Lung (tissue), 12 donors: ENCODE data around the gene PPIL3. TPM values are rescaled to one million over a fixed set of nuclear protein-coding genes. Genes with fewer than 3 reads are reported as not detected.

Experiments used
- ATAC-seq: fragments of 200-7000 bp; cut with Tn5 transposase; one replicate; pipeline ENCODE4 v1.9.1; 2020; ENCODE audit warnings: moderate number of reproducible peaks; ENCODE audit not compliant: insufficient read depth, low FRiP score
- DNase-seq, 3 donors: peaks; one replicate each; pipeline ENCODE4 v3.0.0-alpha.2; 2013 to 2017
- H3K27ac ChIP-seq, 2 donors: one replicate each; pipeline ENCODE4 v1.5.1; 2013; ENCODE audit warnings: mild to moderate bottlenecking in 2 of 2, moderate library complexity in 2 of 2, control low read depth in 1 of 2, inconsistent platforms in 1 of 2, low read depth in 1 of 2, low read length in 1 of 2
- H3K27me3 ChIP-seq, 3 donors: one replicate each; pipeline ENCODE4 v1.5.1; 2013; ENCODE audit warnings: low read length in 2 of 3; ENCODE audit not compliant: control insufficient read depth in 3 of 3, insufficient read depth in 3 of 3
- H3K36me3 ChIP-seq, 4 donors: one replicate each; pipeline ENCODE4 v1.5.1; 2013; ENCODE audit warnings: low read length in 4 of 4, mild to moderate bottlenecking in 1 of 4, moderate library complexity in 1 of 4; ENCODE audit not compliant: control insufficient read depth in 4 of 4, insufficient read depth in 4 of 4
- H3K4me1 ChIP-seq, 5 donors: one replicate each; pipeline ENCODE4 v1.5.1; 2013; ENCODE audit warnings: low read length in 5 of 5, mild to moderate bottlenecking in 2 of 5, moderate library complexity in 1 of 5; ENCODE audit not compliant: control insufficient read depth in 5 of 5, insufficient read depth in 5 of 5
- H3K4me3 ChIP-seq: one replicate; pipeline ENCODE4 v1.5.1; 2013; ENCODE audit warnings: mild to moderate bottlenecking, control low read depth, moderate library complexity
- H3K9ac ChIP-seq, 2 donors: one replicate each; pipeline ENCODE4 v1.5.1; 2013; ENCODE audit warnings: low read length in 2 of 2, control low read depth in 1 of 2; ENCODE audit not compliant: insufficient read depth in 1 of 2
- H3K9me3 ChIP-seq, 4 donors: one replicate each; pipeline ENCODE4 v1.5.1; 2013; ENCODE audit warnings: low read length in 3 of 4, mild to moderate bottlenecking in 1 of 4, moderate library complexity in 1 of 4; ENCODE audit not compliant: control insufficient read depth in 4 of 4, insufficient read depth in 3 of 4
- WGBS, 2 donors: extraction: QIAGEN DNeasy Blood & Tissue Kit; methylation state at CpG; one replicate each; pipeline ENCODE4 v1.1.7; 2013; 5-methylcytosine and 5-hydroxymethylcytosine counted together
- polyA plus RNA-seq, 2 donors: library from polyadenylated mRNA; stranded (reverse); fragments of 200-250 nt; gene quantifications; one replicate each; pipeline ENCODE4 v1.2.1, GENCODE V29; 2013
- total RNA-seq, 2 donors: library from RNA; depleted of rRNA in 1 of 2; stranded (reverse); fragments of >200 nt in 1 of 2; gene quantifications; one replicate each; pipeline ENCODE4 v1.2.1, GENCODE V29; 2014 to 2021
- TF ChIP-seq, protein P1 (sequence below): IDR thresholded peaks from 2 replicates; pipeline ENCODE4 v1.5.1; 2012; ENCODE audit warnings: mild to moderate bottlenecking; ENCODE audit errors: control extremely low read depth, extremely low read depth
- donor health status: control.
- donor health status: control.
- donor health status: Bipolar disorder and iron deficiency.
- donor health status: healthy.
- donor health status: DM: yes; HTN: yes; CAD: no.

PPIL3 gene
- total and polyA plus RNA-seq, 4 donors = 8.6 to 81.1 (median 26.0) TPM

DNA sequence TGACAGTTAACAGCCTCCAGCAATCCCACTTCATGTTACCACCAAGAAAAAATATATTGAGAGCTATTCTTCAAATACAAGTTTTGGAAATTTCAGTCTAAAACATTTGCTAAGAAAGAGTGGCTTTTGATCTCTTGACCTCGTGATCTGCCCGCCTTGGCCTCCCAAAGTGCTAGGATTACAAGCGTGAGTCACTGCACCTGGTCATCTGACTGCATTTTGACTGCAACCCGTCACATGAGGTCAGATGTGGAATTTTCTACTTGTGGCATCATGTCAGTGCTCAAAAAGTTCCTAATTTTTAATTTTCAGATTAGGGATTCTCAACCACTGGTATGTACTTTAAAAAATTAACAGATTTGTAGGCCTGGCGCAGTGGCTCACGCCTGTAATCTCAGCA lies 15.3 kb downstream of the PPIL3 start:
- TF ChIP-seq, protein P1, sequence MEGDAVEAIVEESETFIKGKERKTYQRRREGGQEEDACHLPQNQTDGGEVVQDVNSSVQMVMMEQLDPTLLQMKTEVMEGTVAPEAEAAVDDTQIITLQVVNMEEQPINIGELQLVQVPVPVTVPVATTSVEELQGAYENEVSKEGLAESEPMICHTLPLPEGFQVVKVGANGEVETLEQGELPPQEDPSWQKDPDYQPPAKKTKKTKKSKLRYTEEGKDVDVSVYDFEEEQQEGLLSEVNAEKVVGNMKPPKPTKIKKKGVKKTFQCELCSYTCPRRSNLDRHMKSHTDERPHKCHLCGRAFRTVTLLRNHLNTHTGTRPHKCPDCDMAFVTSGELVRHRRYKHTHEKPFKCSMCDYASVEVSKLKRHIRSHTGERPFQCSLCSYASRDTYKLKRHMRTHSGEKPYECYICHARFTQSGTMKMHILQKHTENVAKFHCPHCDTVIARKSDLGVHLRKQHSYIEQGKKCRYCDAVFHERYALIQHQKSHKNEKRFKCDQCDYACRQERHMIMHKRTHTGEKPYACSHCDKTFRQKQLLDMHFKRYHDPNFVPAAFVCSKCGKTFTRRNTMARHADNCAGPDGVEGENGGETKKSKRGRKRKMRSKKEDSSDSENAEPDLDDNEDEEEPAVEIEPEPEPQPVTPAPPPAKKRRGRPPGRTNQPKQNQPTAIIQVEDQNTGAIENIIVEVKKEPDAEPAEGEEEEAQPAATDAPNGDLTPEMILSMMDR = no peak
- DNase-seq (no peak), ATAC-seq (no peak)
- H3K9me3 ChIP-seq = no peaks in the 10 kb centered on the region
- H3K4me3 ChIP-seq = no peak overlapping the region
- H3K4me1 ChIP-seq = peaks cover 0 to 7% (median 0%) of the 10 kb centered on the region in 5 donors
- WGBS, 2 donors = 97 to 98% methylated on average over 6 of the region's 6 CpGs
- H3K27ac ChIP-seq = no peak overlapping the region
- no peaks in the 10 kb centered on the region for H3K27me3 ChIP-seq
- H3K36me3 ChIP-seq = peaks cover 10 to 32% (median 22%) of the 10 kb centered on the region in 4 donors
- H3K9ac ChIP-seq = no peak overlapping the region

DNA sequence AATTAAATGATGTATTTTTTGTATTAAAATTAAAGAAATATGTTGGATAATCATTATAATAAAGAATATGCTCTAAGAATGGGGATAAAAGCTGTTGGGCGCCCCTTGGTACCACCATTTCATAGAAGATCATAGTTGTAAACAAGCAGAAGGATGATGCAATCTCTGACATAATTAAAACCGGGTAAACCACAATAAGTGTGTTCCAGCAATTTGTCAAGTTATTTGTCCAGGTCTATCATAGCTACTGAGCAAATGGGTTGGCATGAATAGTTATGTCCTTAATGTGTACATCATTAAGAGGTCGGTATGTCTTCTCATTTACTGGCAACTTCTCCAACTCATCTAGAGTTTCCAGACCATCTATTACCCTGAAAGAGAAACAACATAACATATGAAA lies 17.7 kb downstream of the PPIL3 start:
- Histone ChIP-seq H3K4me1 (peaks cover 0 to 9% (median 3%) of the 10 kb centered on the region in 5 donors), H3K27ac (no peak overlapping the region), H3K9ac (no peak overlapping the region), H3K36me3 (peaks cover 6 to 23% (median 16%) of the 10 kb centered on the region in 4 donors), H3K27me3 (no peaks in the 10 kb centered on the region), H3K9me3 (no peaks in the 10 kb centered on the region), H3K4me3 (no peak overlapping the region)
- DNase-seq (no peak), ATAC-seq (no peak)
- 62 to 70% methylated on average over 3 of the region's 3 CpGs for WGBS, 2 donors
- TF ChIP-seq, protein P1 = no peak

DNA sequence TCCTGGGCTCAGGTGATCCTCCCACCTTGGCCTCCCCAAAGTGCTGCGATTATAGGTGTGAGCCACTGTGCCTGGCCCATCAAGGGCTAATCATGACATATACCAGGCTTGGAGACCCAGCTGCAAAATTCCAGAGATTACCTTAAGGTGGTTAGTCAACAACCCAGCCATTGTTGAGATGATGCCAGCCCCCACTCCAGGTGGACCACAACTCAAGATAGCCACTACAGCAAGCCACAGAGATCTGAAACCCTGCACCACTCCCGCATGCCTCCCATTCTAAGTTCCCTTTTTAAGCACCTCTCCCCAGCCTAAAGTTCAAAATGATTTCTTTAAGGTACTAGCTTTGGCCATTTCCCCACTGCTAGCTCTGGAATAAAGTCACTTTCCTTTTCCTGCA lies 19.9 kb downstream of the PPIL3 start:
- TF ChIP-seq, protein P1 = no peak
- WGBS, 2 donors = 69 to 71% methylated on average over 2 of the region's 2 CpGs
- H3K36me3 ChIP-seq = peaks cover 0 to 13% (median 7%) of the 10 kb centered on the region in 4 donors
- DNase-seq = no peak
- no peak for ATAC-seq
- H3K9ac ChIP-seq = no peak overlapping the region
- H3K4me1 ChIP-seq = peaks cover 0 to 9% (median 3%) of the 10 kb centered on the region in 5 donors
- H3K27ac ChIP-seq = no peak overlapping the region
- H3K27me3 ChIP-seq = no peaks in the 10 kb centered on the region
- no peaks in the 10 kb centered on the region for H3K9me3 ChIP-seq
- H3K4me3 ChIP-seq = no peak overlapping the region
